Measurements from ENCODE around the gene PSMB5. TPM values are rescaled to one million over a fixed set of nuclear protein-coding genes. Genes with fewer than 3 reads are reported as not detected.
A peak's percentile ranks its signal among the peaks of the same experiment; 100 is the strongest.

Gene PSMB5
- total and polyA plus RNA-seq, 8 donors: 114 to 199 (median 177) TPM

DNA sequence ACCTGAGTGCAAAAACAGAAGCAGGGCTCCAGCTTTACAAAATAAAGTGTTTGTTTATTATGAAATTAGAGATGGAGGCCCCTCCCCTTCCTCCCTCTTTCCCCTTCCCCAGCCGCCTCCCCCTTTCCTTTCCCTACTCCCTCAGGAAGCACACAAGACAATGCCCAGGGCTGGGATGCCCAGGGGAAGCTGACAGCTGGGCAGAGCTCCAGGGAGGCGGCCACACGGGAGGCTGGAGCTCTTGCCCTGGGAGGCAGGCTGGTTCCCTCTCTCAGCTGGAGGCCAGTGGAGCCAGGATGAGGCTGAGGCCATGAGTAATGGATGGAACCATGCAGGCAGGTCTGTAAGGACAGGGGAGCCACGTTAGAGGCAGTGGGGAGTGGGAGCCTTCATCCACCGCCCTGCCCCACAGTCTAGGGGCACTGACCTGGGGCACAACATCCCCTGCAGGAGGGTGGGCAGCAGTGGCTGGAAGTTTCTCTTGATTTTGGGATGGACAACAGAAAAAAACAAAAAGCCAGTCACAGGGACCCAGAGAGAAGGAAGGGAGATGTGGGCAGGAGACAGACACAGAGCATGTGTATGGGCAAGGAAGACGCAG is 12.4 kb upstream of the PSMB5 start:
- H3K9me3 ChIP-seq: no peaks in the 10 kb centered on the region
- peaks cover 0 to 15% of the 10 kb centered on the region in 2 donors for H3K4me1 ChIP-seq
- no peak for ATAC-seq
- intact Hi-C loops (cut with DNase I): no loop called here
- H3K4me3 ChIP-seq: no peak overlapping the region
- H3K36me3 ChIP-seq: no peaks in the 10 kb centered on the region
- peak overlapping the region; percentile 44 to 48 for H3K27ac ChIP-seq
- DNase-seq: no peak
- TF ChIP-seq, protein P1, sequence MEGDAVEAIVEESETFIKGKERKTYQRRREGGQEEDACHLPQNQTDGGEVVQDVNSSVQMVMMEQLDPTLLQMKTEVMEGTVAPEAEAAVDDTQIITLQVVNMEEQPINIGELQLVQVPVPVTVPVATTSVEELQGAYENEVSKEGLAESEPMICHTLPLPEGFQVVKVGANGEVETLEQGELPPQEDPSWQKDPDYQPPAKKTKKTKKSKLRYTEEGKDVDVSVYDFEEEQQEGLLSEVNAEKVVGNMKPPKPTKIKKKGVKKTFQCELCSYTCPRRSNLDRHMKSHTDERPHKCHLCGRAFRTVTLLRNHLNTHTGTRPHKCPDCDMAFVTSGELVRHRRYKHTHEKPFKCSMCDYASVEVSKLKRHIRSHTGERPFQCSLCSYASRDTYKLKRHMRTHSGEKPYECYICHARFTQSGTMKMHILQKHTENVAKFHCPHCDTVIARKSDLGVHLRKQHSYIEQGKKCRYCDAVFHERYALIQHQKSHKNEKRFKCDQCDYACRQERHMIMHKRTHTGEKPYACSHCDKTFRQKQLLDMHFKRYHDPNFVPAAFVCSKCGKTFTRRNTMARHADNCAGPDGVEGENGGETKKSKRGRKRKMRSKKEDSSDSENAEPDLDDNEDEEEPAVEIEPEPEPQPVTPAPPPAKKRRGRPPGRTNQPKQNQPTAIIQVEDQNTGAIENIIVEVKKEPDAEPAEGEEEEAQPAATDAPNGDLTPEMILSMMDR (IDR thresholded peaks at IDR 0.05): no peak
- H3K27me3 ChIP-seq: no peaks in the 10 kb centered on the region

- Histone ChIP-seq H3K9me3 (no peaks in the 10 kb centered on the region), H3K27me3 (no peaks in the 10 kb centered on the region), H3K27ac (peak overlapping the region; percentile 5 to 44), H3K36me3 (no peaks in the 10 kb centered on the region), H3K4me3 (no peak overlapping the region), H3K4me1 (peaks cover 0 to 15% of the 10 kb centered on the region in 2 donors)
- intact Hi-C loops (cut with DNase I): no loop called here
- TF ChIP-seq, protein P1 (IDR thresholded peaks at IDR 0.05): no peak
- DNase-seq (no peak), ATAC-seq (peak; percentile 31)
Measured at GRCh38 chr14:23045419-23046357, 11.0 kb upstream of the PSMB5 start.

- Histone ChIP-seq H3K4me3 (no peak overlapping the region), H3K36me3 (no peaks in the 10 kb centered on the region), H3K27ac (no peak overlapping the region), H3K4me1 (peaks cover 0 to 15% of the 10 kb centered on the region in 2 donors), H3K9me3 (no peaks in the 10 kb centered on the region), H3K27me3 (no peaks in the 10 kb centered on the region)
- intact Hi-C loops (cut with DNase I): no loop called here
- ATAC-seq (peak; percentile 19), DNase-seq (no peak)
- TF ChIP-seq, protein P1 (IDR thresholded peaks at IDR 0.05): no peak
Measured at GRCh38 chr14:23044840-23045239, 10.1 kb upstream of the PSMB5 start.

GRCh38 chr14:23043754-23044153 is 9.1 kb upstream of the PSMB5 start:
- intact Hi-C loops (cut with DNase I): no loop called here
- TF ChIP-seq, protein P1 (IDR thresholded peaks at IDR 0.05): no peak
- H3K27ac ChIP-seq: no peak overlapping the region

DNA sequence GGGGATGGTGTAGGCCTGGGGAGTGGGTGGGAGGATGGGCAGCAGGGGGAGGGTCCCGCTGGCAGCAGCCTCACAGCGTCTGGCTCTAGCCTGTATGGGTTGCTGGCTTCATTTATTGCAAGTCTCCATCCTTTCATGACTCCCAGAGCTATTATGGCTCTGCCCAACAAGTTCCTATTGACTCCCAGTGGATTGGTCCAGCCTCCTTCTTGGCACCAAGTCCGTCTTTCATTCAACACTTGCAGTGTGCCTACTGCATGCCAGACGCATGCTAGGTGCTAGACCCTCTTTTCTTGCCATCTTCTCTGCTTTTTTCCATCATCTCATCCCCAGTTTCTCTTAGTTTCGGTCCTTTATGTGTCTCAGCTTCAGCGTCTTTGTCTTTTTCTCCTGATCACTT is 8.4 kb upstream of the PSMB5 start:
- Histone ChIP-seq H3K27me3 (no peaks in the 10 kb centered on the region), H3K36me3 (no peaks in the 10 kb centered on the region), H3K9me3 (no peaks in the 10 kb centered on the region), H3K4me1 (peaks cover 0 to 15% of the 10 kb centered on the region in 2 donors), H3K4me3 (no peak overlapping the region), H3K27ac (no peak overlapping the region)
- TF ChIP-seq, protein P1 (IDR thresholded peaks at IDR 0.05): no peak
- DNase-seq (no peak), ATAC-seq (no peak)
- intact Hi-C loops (cut with DNase I): no loop called here

More at GRCh38 chr14:23043754-23044153, 9.1 kb upstream of the PSMB5 start:
- H3K9me3 ChIP-seq: no peaks in the 10 kb centered on the region
- H3K27me3 ChIP-seq: no peaks in the 10 kb centered on the region
- DNase-seq (peak in 1 of 4 donors; percentile 32), ATAC-seq (no peak)
- H3K4me3 ChIP-seq: no peak overlapping the region
- peaks cover 0 to 15% of the 10 kb centered on the region in 2 donors for H3K4me1 ChIP-seq
- no peaks in the 10 kb centered on the region for H3K36me3 ChIP-seq

Data from left lung (tissue), 10 donors.